Uterus (tissue), 4 donors: ENCODE measurements around the gene FANCF. TPM values are rescaled to one million over a fixed set of nuclear protein-coding genes. Genes with fewer than 3 reads are reported as not detected.

Source experiments
- DNase-seq, 2 donors: peaks; one replicate each; pipeline ENCODE4 v3.0.0-alpha.2; 2019 to 2020
- H3K27ac ChIP-seq, 2 donors: fragments of 200-600 bp; sonication (generic); 1 replicate in 1 of 2; 2 replicates in 1 of 2; pipeline ENCODE4 v1.5.1; 2016 to 2018
- H3K27me3 ChIP-seq, 2 donors: fragments of 200-600 bp; sonication (generic); one replicate each; pipeline ENCODE4 v1.5.1; 2018 to 2019; ENCODE audit warnings: control low read depth in 1 of 2
- H3K36me3 ChIP-seq, 2 donors: fragments of 200-600 bp; sonication (generic); one replicate each; pipeline ENCODE4 v1.5.1; 2019; ENCODE audit warnings: control low read depth in 1 of 2
- H3K4me1 ChIP-seq, 2 donors: fragments of 200-600 bp; sonication (generic); one replicate each; pipeline ENCODE4 v1.5.1; 2018 to 2019; ENCODE audit warnings: control low read depth in 1 of 2
- H3K4me3 ChIP-seq, 2 donors: fragments of 200-600 bp; sonication (generic); 1 replicate in 1 of 2; 2 replicates in 1 of 2; pipeline ENCODE4 v1.5.1; 2018 to 2019; ENCODE audit warnings: mild to moderate bottlenecking in 1 of 2
- H3K9me3 ChIP-seq, 2 donors: fragments of 200-600 bp; sonication (generic); one replicate each; pipeline ENCODE4 v1.5.1; 2019; ENCODE audit warnings: control low read depth in 1 of 2
- CTCF ChIP-seq, 4 experiments: fragments of 200-600 bp in 2 of 4; fragments of 450-650 bp in 2 of 4; sonication (generic) in 2 of 4; IDR thresholded peaks; one replicate each; pipeline ENCODE4 v1.5.1; 2016 to 2019; ENCODE audit warnings: antibody characterized with exemption in 4 of 4, mild to moderate bottlenecking in 2 of 4, moderate library complexity in 1 of 4
- POLR2A ChIP-seq, 2 donors: fragments of 450-650 bp; IDR thresholded peaks; one replicate each; pipeline ENCODE4 v1.6.1; 2016; ENCODE audit warnings: antibody characterized with exemption in 2 of 2, mild to moderate bottlenecking in 1 of 2, moderate library complexity in 1 of 2
- intact Hi-C: fragments of 100-400 bp; cut with DNase I; formaldehyde crosslinking; loops from one replicate; pipeline ENCODE4 v1.15.1; 2023; ENCODE audit warnings: low total_unique reads
- total RNA-seq, 4 donors: library from RNA; depleted of rRNA in 3 of 4; stranded (reverse); fragments of >200 nt in 3 of 4; gene quantifications; one replicate each; pipeline versions ENCODE4 v1.1.0 to v1.2.4, GENCODE V29; 2014 to 2023
- donor health status: DM: yes; HTN: yes; CAD: no.

FANCF gene
- total RNA-seq, 4 donors from 2014 or later = 0.88 to 27.6 (median 6.4) TPM

- TF ChIP-seq POLR2A (IDR thresholded peaks at IDR 0.05) (no peak), CTCF (IDR thresholded peaks at IDR 0.05) (peak; percentile 3 to 44 (median 19))
- Histone ChIP-seq H3K27me3 (no peaks in the 10 kb centered on the region), H3K4me3 (peak overlapping the region; percentile 78 to 83), H3K36me3 (no peaks in the 10 kb centered on the region), H3K9me3 (no peaks in the 10 kb centered on the region), H3K27ac (peak overlapping the region; percentile 88 to 90), H3K4me1 (peaks cover 0 to 10% of the 10 kb centered on the region in 2 donors)
- intact Hi-C loops = loop anchor here (10.0 kb wide), 1 partner anchor 210 kb away; no protein-coding TSS in a partner anchor
- peak; percentile 44 to 53 for DNase-seq
Observed at GRCh38 chr11:22624742-22625447, 728 bp downstream of the FANCF start.

GRCh38 chr11:22617868-22618267 is 7.8 kb downstream of the FANCF start:
- Histone ChIP-seq H3K4me1 (no peaks in the 10 kb centered on the region), H3K4me3 (no peak overlapping the region), H3K36me3 (no peaks in the 10 kb centered on the region), H3K27me3 (no peaks in the 10 kb centered on the region), H3K9me3 (no peaks in the 10 kb centered on the region), H3K27ac (no peak overlapping the region)
- no peak for TF ChIP-seq POLR2A (IDR thresholded peaks at IDR 0.05)
- no peak for TF ChIP-seq CTCF (IDR thresholded peaks at IDR 0.05)
- intact Hi-C loops = no loop called here
- no peak for DNase-seq

- intact Hi-C loops = no loop called here
- Histone ChIP-seq H3K27ac (no peak overlapping the region), H3K36me3 (no peaks in the 10 kb centered on the region), H3K27me3 (no peaks in the 10 kb centered on the region), H3K9me3 (no peaks in the 10 kb centered on the region), H3K4me3 (no peak overlapping the region), H3K4me1 (no peaks in the 10 kb centered on the region)
- DNase-seq = no peak
- no peak for TF ChIP-seq POLR2A (IDR thresholded peaks at IDR 0.05)
- no peak for TF ChIP-seq CTCF (IDR thresholded peaks at IDR 0.05)
Observed at GRCh38 chr11:22603933-22604332, 21.7 kb downstream of the FANCF start.

GRCh38 chr11:22602504-22602903 is 23.1 kb downstream of the FANCF start:
- H3K4me3 ChIP-seq = no peak overlapping the region
- DNase-seq = no peak

More at GRCh38 chr11:22602504-22602903, 23.1 kb downstream of the FANCF start:
- no peaks in the 10 kb centered on the region for H3K36me3 ChIP-seq
- H3K27ac ChIP-seq = no peak overlapping the region
- H3K9me3 ChIP-seq = no peaks in the 10 kb centered on the region
- H3K4me1 ChIP-seq = no peaks in the 10 kb centered on the region
- intact Hi-C loops = no loop called here
- no peaks in the 10 kb centered on the region for H3K27me3 ChIP-seq
- no peak for TF ChIP-seq CTCF (IDR thresholded peaks at IDR 0.05)
- TF ChIP-seq POLR2A (IDR thresholded peaks at IDR 0.05) = no peak
